ENCODE results near the gene AMBRA1. TPM values are rescaled to one million over a fixed set of nuclear protein-coding genes. Genes with fewer than 3 reads are reported as not detected.

The AMBRA1 gene
- total and polyA plus RNA-seq, 2 donors (not counting 3 experiments of a cell fraction or from before 2014, with no cell fraction given): 18.4 to 32.4 TPM

DNA sequence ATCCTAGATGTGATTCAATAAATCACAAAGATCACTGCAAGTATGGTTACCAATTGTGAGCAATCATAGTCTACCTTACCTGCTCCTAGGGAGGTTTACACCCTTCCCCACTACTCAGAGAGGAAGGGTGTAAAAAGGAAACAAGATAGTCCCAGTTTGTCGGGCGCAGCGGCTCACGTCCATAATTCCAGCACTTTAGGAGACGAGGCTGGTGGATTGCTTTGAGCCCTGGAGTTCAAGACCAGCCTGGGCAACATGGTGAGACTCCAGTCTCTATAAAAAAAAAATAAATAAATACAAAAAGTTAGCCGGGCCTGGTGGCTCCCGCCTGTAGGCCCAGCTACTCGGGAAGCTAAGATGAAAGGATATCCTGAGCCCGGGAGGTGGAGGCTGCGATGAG lies 962 bp upstream of the AMBRA1 start:
- no TSS peak for BruUV-seq (replicated peaks)
- CTCF ChIA-PET: interaction anchor here (0.9 to 1.6 kb wide), 2 partner anchors 14 to 24 kb away, joined by 3 to 8 read pairs; partner anchors contain the start of gene ATG13
- Histone ChIP-seq H3K4me2 (ENCODE audit: insufficient read depth, low read length) (peak overlapping the region; percentile 80), H3K79me2 (ENCODE audit: control insufficient read depth, insufficient read depth, low read length) (peaks cover 40% of the 10 kb centered on the region), H3K4me1 (ENCODE audit: control insufficient read depth, extremely low read depth, insufficient read depth, low read length) (peaks cover 36% of the 10 kb centered on the region), H3K9ac (replicated peaks; ENCODE audit: extremely low read depth, insufficient read depth, low read length) (no peak overlapping the region), H3K27me3 (ENCODE audit: control insufficient read depth in 2 of 2, insufficient read depth in 2 of 2, low read length in 2 of 2) (no peaks in the 10 kb centered on the region), H3K36me3 (ENCODE audit: control insufficient read depth in 2 of 2, extremely low read depth in 1 of 2, insufficient read depth in 2 of 2, low read length in 2 of 2) (no peaks in the 10 kb centered on the region), H2AFZ (ENCODE audit: low read depth, low read length) (peak overlapping the region; percentile 99), H3K27ac (ENCODE audit: insufficient read depth, low read depth, low read length) (no peak overlapping the region), H3K9me3 (replicated peaks; ENCODE audit: control insufficient read depth, insufficient read depth, low read length) (no peaks in the 10 kb centered on the region), H3K4me3 (replicated peaks in 1 of 3; ENCODE audit: insufficient read depth in 1 of 3, low read depth in 1 of 3, low read length in 3 of 3) (no peak overlapping the region), H3K9me1 (replicated peaks; ENCODE audit: control insufficient read depth, extremely low read depth, insufficient read depth, low read length) (no peaks in the 10 kb centered on the region), H4K20me1 (replicated peaks; ENCODE audit: control insufficient read depth, extremely low read depth, insufficient read depth, low read length) (no peaks in the 10 kb centered on the region)
- intact Hi-C loops (cut with micrococcal nuclease): loop anchor here (1.0 kb wide), 1 partner anchor 23 kb away; the partner anchor contains the start of genes ATG13 and HARBI1
- POLR2A ChIA-PET: no interaction called here
- dilution Hi-C loops (cut with MboI; ENCODE audit: extremely low pct_ligation_motif_present, low sequenced_read_pairs): no loop called here
- DNase-seq (ENCODE audit: low read depth, low spot score) (no peak), FAIRE-seq (no peak)
- no peak for TF ChIP-seq MYC (IDR thresholded peaks at IDR 0.05; ENCODE audit: low read depth, low read length)
- TF ChIP-seq, protein P1, sequence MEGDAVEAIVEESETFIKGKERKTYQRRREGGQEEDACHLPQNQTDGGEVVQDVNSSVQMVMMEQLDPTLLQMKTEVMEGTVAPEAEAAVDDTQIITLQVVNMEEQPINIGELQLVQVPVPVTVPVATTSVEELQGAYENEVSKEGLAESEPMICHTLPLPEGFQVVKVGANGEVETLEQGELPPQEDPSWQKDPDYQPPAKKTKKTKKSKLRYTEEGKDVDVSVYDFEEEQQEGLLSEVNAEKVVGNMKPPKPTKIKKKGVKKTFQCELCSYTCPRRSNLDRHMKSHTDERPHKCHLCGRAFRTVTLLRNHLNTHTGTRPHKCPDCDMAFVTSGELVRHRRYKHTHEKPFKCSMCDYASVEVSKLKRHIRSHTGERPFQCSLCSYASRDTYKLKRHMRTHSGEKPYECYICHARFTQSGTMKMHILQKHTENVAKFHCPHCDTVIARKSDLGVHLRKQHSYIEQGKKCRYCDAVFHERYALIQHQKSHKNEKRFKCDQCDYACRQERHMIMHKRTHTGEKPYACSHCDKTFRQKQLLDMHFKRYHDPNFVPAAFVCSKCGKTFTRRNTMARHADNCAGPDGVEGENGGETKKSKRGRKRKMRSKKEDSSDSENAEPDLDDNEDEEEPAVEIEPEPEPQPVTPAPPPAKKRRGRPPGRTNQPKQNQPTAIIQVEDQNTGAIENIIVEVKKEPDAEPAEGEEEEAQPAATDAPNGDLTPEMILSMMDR (IDR thresholded peaks at IDR 0.05; ENCODE audit: extremely low read depth in 1 of 2, insufficient read depth in 1 of 2, low read depth in 1 of 2, low read length in 2 of 2): no peak
- TF ChIP-seq, protein P2, sequence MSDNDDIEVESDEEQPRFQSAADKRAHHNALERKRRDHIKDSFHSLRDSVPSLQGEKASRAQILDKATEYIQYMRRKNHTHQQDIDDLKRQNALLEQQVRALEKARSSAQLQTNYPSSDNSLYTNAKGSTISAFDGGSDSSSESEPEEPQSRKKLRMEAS (IDR thresholded peaks at IDR 0.05; ENCODE audit: insufficient read depth, insufficient read length): no peak
- TF ChIP-seq EZH2 (IDR thresholded peaks at IDR 0.05; ENCODE audit: borderline replicate concordance, low read depth, low read length, severe bottlenecking): no peak
- TF ChIP-seq GATA2 (IDR thresholded peaks at IDR 0.05; ENCODE audit: insufficient read depth, insufficient read length, low read depth, low read length): no peak
- no peak for TF ChIP-seq FOS (IDR thresholded peaks at IDR 0.05; ENCODE audit: borderline replicate concordance, insufficient read depth, low read length)
- no peak for TF ChIP-seq POLR2AphosphoS5 (IDR thresholded peaks at IDR 0.05; ENCODE audit: insufficient read depth, low read depth, low read length)
- TF ChIP-seq POLR2A (IDR thresholded peaks at IDR 0.05; ENCODE audit: low read depth, low read length): no peak
- TF ChIP-seq JUN (IDR thresholded peaks at IDR 0.05; ENCODE audit: borderline replicate concordance, insufficient read depth, insufficient read length, low read depth): no peak
